Measurements from ENCODE around the gene NOS3. TPM values are rescaled to one million over a fixed set of nuclear protein-coding genes. Genes with fewer than 3 reads are reported as not detected.

NOS3 gene
- total RNA-seq = 12.6 TPM

- DNase-seq (ENCODE audit: low spot score) = no peak
Measured at GRCh38 chr7:150990416-150991186, at the start of gene NOS3. TSS of gene NOS3 (plus strand) at chr7:150991017. CDS start at chr7:150993804, 2,787 bp downstream.

DNA sequence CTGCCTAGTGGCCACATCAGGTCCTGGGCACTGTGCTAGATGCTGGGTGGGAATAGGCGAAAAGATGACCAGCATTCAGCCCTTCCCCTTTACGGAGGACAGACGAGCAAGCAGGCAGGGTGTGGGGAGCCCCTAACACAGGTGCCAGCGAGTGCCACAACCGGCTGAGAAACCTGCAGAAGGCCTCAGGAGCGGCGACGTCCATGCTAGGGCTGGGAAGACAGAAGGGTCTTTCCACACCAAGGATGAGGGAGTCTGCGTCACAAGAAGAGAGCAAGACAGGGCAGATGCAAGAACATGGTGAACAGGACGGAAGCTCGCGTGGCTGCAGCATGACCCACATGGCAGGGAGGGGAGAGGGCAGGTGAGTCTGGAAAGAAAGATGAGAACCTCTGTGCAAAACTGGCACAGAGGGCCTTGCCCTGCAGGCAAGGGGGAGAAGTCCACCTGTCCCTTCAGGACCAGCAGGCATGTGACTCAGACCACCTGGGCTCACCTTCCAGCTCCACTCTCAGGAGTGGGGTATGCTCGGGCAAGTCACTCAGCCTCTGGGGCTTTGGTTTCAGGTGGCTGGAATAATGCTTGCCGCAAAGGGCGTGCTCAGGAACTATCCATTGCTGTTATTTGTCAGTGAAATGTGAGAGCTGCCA, 49.3 kb upstream of the NOS3 start:
- no peak for DNase-seq (ENCODE audit: low spot score)

DNA sequence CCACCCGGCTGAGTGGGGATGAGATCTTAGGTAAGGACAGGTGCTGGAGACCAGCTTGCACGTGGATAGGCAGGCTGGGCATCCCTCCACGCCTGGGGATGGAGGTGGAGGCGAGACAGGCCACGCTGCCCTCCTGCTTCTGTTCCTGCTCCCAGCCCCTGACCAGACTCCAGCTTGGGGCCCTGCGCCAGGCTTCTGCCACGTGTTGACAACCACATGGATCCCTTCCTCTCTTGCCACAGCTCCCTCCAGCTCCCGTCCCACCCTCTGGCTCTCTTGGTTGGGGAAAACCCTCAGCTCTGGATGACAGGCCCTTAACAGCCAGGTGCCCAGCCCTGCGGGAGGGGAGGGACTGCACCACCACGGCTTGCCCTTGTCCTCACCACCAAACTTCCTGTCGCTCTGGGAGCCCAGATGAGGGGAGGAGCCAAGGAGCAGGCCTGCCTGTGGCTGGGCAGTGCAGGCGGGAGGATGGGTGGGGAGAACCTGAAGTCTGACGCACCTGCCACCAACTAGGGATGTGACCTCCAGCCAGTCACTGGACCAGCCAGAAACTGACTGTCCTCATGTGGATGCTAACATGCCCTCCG, 48.7 kb upstream of the NOS3 start:
- DNase-seq (ENCODE audit: low spot score) = peak; percentile 35

DNA sequence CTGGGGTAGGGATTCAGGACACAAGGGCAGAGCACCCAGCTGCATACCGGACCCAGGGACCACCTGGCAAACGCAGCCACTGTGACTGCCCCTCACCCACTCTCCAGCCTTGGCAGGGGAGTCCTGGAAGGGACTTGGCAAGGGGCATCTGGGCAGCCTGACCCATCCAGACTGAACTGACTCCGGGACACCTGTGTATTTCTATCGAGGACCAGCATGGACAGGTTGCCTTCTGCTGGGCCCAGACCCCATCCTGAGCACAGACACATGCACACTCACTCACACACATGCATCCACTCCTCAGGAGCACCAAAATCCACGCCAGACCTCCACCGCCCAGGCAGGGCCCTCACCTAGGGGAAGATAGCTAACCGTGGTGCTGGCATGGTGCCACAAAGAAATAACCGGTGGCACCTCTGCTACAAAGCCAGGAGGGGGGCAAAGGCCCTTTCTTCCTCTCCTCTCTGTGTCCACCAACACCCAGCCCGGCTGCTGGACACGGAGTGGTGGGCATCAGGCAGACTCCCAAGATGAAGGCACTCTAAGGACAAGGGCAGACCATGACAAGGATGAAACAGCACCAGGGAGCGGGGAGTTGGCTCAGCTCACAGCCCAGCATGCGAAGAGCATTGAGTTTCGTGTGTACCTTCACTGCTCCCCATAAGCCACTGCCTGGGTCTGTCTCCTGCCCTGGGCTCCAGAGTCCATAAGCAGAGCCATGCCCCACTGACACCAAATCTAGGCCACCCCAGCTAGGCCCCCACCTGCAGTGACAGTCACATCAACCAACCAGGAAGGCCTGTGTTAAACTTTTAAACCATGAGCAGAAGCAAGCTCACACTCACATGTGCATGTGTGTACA, 48.0 kb upstream of the NOS3 start:
- no peak for DNase-seq (ENCODE audit: low spot score)

DNA sequence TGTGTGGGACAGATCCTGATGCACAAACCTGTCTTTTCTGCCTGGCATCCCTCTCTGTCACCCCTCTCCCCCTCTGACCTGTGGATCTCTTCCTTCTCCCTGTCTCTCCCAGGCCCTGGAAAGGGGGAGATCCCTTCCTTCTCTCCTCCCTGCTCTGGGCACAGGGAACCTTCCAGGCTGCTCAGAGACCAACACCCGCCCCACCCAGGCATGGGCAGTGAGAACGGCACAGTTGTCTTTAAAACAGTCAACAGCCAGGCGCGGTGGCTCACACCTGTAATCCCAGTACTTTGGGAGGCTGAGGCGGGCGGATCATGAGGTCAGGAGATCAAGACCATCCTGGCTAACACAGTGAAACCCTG, 47.4 kb upstream of the NOS3 start:
- DNase-seq (ENCODE audit: low spot score) = no peak

- no peak for DNase-seq (ENCODE audit: low spot score)
Measured at GRCh38 chr7:150944066-150945042, 46.5 kb upstream of the NOS3 start.

- DNase-seq (ENCODE audit: low spot score) = no peak
Measured at GRCh38 chr7:150945171-150945852, 45.5 kb upstream of the NOS3 start.

GRCh38 chr7:150945853-150946420, 44.9 kb upstream of the NOS3 start:
- DNase-seq (ENCODE audit: low spot score) = peak; percentile 62

DNA sequence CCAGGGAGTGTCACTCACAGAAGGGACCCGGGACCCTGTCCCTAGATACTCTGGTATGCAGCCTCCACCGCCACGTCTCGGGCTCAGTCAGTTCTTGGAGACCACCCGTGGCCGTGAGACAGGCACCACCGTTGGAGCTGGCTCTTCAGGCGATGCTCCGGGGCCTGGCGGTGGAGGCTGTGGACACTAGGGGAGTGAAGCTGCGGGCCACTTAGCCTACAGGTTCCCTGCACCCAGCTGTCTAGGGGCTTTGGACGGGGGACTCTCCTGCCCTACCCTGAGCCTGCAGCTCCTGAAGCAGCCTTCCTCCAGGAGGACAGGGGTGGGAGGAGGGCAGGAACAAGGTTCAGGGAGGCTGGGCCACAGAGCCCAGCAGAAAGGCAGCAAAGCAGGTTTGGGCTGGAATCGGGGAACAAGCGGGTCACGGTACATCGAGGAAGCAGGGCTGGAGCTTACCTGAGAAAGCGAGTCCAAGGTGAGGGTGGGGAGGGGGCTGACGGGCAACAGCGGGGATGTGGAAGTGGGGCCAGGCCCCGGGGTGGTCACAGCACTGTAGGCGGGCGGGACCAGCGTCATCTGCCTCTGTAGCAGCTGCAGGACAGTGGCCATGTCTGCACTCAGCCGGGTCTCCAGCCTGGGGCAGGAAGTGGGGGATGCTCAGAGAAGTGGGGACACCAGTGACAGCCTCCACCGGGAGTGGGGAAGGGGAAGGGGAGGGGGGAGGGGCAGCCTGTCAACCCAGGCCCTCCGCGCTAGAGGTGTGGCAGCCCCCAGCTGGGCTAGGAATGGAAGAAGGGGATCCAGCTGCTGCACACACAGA, 44.2 kb upstream of the NOS3 start:
- no peak for DNase-seq (ENCODE audit: low spot score)

DNA sequence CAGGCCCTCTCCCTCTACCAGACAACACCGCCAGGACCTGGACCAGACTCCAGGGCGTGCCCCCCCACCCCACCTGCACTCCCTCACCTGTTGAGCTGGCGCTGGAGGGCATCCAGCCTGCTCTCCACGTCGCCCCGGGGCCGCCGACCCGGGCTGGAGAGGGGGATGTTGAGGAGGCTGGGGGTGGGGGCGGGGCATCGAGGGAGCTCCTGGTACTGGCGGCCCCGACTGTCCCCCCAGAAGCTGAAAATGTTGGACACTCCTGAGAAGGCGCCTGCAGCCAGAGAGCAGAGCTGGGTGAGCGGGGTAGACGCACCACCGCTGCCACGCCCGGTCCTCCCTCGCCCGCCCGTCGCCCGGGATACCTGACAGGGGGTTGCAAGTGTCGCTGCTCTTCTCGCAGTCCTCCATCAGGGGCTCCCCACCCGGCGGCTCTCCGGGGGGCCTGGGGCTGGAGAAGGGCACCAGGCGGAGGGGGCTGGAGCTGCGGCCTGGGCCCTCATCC, 43.5 kb upstream of the NOS3 start:
- no peak for DNase-seq (ENCODE audit: low spot score)

- DNase-seq (ENCODE audit: low spot score) = no peak
Measured at GRCh38 chr7:150947761-150948651, 42.8 kb upstream of the NOS3 start.

DNA sequence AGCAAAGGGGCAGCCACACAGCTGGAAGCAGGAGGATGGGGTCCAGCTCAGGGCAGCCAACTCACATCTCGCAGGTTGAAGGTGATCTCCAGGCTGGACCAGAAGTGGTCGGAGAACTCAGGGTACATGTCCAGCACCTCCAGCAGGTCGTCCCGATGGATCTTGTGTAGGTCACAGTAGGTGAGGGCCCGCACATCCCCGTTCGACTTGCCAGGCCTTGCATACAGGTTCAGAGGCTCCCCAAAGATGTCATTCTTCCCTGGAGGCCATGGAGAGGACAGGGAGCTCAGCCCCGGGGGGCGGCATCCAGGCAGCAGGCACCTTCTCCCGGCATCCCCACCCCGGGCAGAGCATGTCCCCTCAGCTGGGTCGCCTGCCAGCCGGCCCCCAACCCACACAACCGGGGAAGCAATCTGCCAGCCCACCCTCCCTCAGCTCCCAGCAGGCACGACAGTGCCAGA, 42.0 kb upstream of the NOS3 start:
- DNase-seq (ENCODE audit: low spot score) = no peak

- DNase-seq (ENCODE audit: low spot score) = no peak
Measured at GRCh38 chr7:150949564-150949963, 41.3 kb upstream of the NOS3 start.

DNA sequence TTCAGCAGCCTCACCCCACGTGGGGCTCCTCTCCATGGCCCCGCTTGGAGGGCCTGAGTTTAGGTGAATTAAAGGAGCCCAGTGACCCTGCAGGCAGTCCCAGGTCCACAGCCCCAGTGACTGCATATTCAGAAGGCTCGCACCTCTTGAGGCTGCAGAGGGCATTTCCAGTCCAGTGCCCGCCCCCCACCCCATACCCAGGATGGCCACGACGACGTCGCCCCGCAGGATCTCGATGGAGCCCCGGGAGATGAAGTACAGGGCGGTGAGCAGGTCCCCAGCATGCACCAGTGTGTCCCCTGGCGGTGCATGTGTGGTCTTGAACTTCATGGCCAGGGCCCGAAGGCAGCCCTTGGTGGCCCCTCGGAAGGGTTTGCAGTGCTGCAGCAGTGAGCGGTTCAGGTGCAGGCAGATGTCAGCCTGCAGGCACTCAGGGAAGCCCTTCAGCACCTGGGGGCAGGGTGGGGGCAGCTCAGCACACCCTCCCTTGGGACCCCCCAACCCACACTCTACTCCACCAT, 40.8 kb upstream of the NOS3 start:
- no peak for DNase-seq (ENCODE audit: low spot score)

DNA sequence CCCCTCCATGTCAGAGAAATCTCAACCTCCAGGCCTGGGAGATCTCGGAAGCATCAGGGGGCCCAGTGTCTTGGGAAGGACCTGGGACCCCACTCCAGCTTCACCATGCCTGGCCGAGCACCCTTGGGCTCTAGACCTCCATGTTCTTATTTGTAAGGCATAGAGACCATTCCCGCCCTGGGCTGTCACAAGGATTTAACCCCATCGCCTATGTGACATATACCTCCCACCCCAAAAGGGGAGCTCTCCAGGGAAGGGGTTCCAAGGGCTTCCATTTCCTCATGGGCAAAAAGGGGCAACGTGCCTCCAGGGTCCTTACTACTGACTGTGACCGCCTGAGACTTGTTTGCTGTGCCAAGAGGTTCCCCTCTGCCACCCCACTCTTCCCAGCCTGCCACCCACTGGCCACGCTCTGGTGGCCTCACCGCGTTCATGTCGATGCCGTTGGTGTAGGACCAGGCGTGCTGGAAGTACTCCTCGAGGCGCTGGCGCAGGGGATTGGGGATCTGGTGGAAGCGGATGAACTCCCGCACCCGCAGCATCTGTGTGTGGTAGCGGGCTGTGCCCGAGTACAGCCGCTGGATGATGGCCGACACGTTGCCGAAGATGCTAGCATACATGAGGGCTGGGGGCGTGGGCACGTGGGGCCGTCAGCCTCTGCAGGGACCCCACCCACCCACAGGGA, 40.2 kb upstream of the NOS3 start:
- no peak for DNase-seq (ENCODE audit: low spot score)

- DNase-seq (ENCODE audit: low spot score) = no peak
Measured at GRCh38 chr7:150951181-150951520, 39.7 kb upstream of the NOS3 start.

DNA sequence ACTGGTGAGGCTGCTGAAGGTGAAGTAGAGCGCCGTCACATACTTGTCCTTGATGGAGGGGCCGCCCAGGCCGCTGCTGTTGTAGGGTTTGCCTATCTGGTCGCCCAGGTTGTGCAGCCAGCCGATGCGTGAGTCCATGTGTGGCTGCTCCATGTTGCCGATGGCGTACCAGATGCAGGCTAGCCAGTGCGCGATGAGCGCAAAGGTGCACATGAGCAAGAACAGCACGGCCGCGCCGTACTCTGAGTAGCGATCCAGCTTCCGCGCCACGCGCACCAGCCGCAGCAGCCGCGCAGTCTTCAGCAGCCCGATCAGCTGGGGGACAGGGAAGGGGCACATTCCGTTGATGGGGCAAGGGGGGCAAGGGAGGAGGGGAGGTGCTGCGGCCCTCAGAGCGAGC, 39.3 kb upstream of the NOS3 start:
- no peak for DNase-seq (ENCODE audit: low spot score)
